Measurements from ENCODE around the gene VWF. TPM values are rescaled to one million over a fixed set of nuclear protein-coding genes. Genes with fewer than 3 reads are reported as not detected.
A peak's percentile ranks its signal among the peaks of the same experiment; 100 is the strongest.

The VWF gene
- total RNA-seq, 1 donor from 2014 or later, result 0.10 TPM

GRCh38 chr12:5905757-5906156 is 218.7 kb downstream of the VWF start:
- no peak for DNase-seq (ENCODE audit: low spot score, unreplicated experiment)

GRCh38 chr12:5904969-5905368 is 219.5 kb downstream of the VWF start:
- H3K9me3 Mint-ChIP-seq (ENCODE audit: low read depth), result no peaks in the 10 kb centered on the region
- H3K36me3 Mint-ChIP-seq (ENCODE audit: insufficient read depth), result no peaks in the 10 kb centered on the region
- H3K27me3 Mint-ChIP-seq, result peaks cover 43% of the 10 kb centered on the region
- no peak for TF ChIP-seq CTCF (IDR thresholded peaks at IDR 0.05; ENCODE audit: unreplicated experiment)
- no peak overlapping the region for H3K4me3 Mint-ChIP-seq (ENCODE audit: low read depth)
- DNase-seq (ENCODE audit: low spot score, unreplicated experiment), result no peak
- no peaks in the 10 kb centered on the region for H3K4me1 Mint-ChIP-seq (ENCODE audit: low read depth)
- H3K27ac Mint-ChIP-seq, result peak overlapping the region; percentile 9

More at GRCh38 chr12:5905757-5906156, 218.7 kb downstream of the VWF start:
- no peaks in the 10 kb centered on the region for H3K9me3 Mint-ChIP-seq (ENCODE audit: low read depth)
- H3K4me1 Mint-ChIP-seq (ENCODE audit: low read depth), result no peaks in the 10 kb centered on the region
- H3K27ac Mint-ChIP-seq, result no peak overlapping the region
- H3K4me3 Mint-ChIP-seq (ENCODE audit: low read depth), result no peak overlapping the region
- H3K27me3 Mint-ChIP-seq, result peaks cover 39% of the 10 kb centered on the region
- no peak for TF ChIP-seq CTCF (IDR thresholded peaks at IDR 0.05; ENCODE audit: unreplicated experiment)
- no peaks in the 10 kb centered on the region for H3K36me3 Mint-ChIP-seq (ENCODE audit: insufficient read depth)

GRCh38 chr12:5904441-5904840 is 220.0 kb downstream of the VWF start:
- Mint-ChIP-seq H3K36me3 (ENCODE audit: insufficient read depth) (no peaks in the 10 kb centered on the region), H3K27me3 (peaks cover 41% of the 10 kb centered on the region), H3K9me3 (ENCODE audit: low read depth) (no peaks in the 10 kb centered on the region), H3K4me1 (ENCODE audit: low read depth) (no peaks in the 10 kb centered on the region), H3K27ac (no peak overlapping the region), H3K4me3 (ENCODE audit: low read depth) (no peak overlapping the region)
- TF ChIP-seq CTCF (IDR thresholded peaks at IDR 0.05; ENCODE audit: unreplicated experiment), result no peak
- DNase-seq (ENCODE audit: low spot score, unreplicated experiment), result no peak

- H3K9me3 Mint-ChIP-seq (ENCODE audit: low read depth), result no peaks in the 10 kb centered on the region
- TF ChIP-seq CTCF (IDR thresholded peaks at IDR 0.05; ENCODE audit: unreplicated experiment), result no peak
- no peaks in the 10 kb centered on the region for H3K36me3 Mint-ChIP-seq (ENCODE audit: insufficient read depth)
- no peak overlapping the region for H3K27ac Mint-ChIP-seq
- H3K4me1 Mint-ChIP-seq (ENCODE audit: low read depth), result no peaks in the 10 kb centered on the region
- no peak overlapping the region for H3K4me3 Mint-ChIP-seq (ENCODE audit: low read depth)
- DNase-seq (ENCODE audit: low spot score, unreplicated experiment), result no peak
- H3K27me3 Mint-ChIP-seq, result peaks cover 38% of the 10 kb centered on the region
These were observed 221.7 kb downstream of the VWF start for GRCh38 chr12:5902736-5903135.

- no peak for TF ChIP-seq CTCF (IDR thresholded peaks at IDR 0.05; ENCODE audit: unreplicated experiment)
- DNase-seq (ENCODE audit: low spot score, unreplicated experiment), result no peak
- Mint-ChIP-seq H3K4me1 (ENCODE audit: low read depth) (no peaks in the 10 kb centered on the region), H3K9me3 (ENCODE audit: low read depth) (no peaks in the 10 kb centered on the region), H3K36me3 (ENCODE audit: insufficient read depth) (no peaks in the 10 kb centered on the region), H3K27me3 (peaks cover 36% of the 10 kb centered on the region), H3K27ac (no peak overlapping the region), H3K4me3 (ENCODE audit: low read depth) (no peak overlapping the region)
These were observed 223.1 kb downstream of the VWF start for GRCh38 chr12:5901416-5901815.
